RWPE2 (cell line): ENCODE data around the gene KPNB1.

Source experiments
- ATAC-seq: fragments of 200-7000 bp; cut with Tn5 transposase; 3 replicates; pipeline ENCODE4 v1.9.1; 2021; ENCODE audit warnings: low read depth
- DNase-seq: peaks from one replicate; pipeline ENCODE4 v3.0.0-alpha.2; 2020; ENCODE audit warnings: low spot score
- H3K27ac ChIP-seq: fragments of 450-650 bp; 2 replicates; pipeline ENCODE4 v1.5.1; 2017; ENCODE audit warnings: mild to moderate bottlenecking; ENCODE audit not compliant: poor library complexity, severe bottlenecking
- H3K27me3 ChIP-seq: fragments of 250-450 bp; sonication (Bioruptor Pico); 2 replicates; pipeline ENCODE4 v1.5.1; 2021; ENCODE audit warnings: mild to moderate bottlenecking, moderate library complexity; ENCODE audit not compliant: insufficient read depth, poor library complexity, severe bottlenecking
- H3K36me3 ChIP-seq: fragments of 250-450 bp; sonication (Bioruptor Pico); 2 replicates; pipeline ENCODE4 v1.5.1; 2020; ENCODE audit warnings: low read depth, mild to moderate bottlenecking, moderate library complexity
- H3K4me1 ChIP-seq: fragments of 250-450 bp; sonication (Bioruptor Pico); 2 replicates; pipeline ENCODE4 v1.5.1; 2021; ENCODE audit warnings: mild to moderate bottlenecking, moderate library complexity; ENCODE audit not compliant: insufficient read depth, poor library complexity, severe bottlenecking
- H3K4me3 ChIP-seq: fragments of 250-450 bp; sonication (Bioruptor Pico); 2 replicates; pipeline ENCODE4 v1.5.1; 2021; ENCODE audit warnings: mild to moderate bottlenecking, moderate library complexity; ENCODE audit not compliant: severe bottlenecking
- H3K9me3 ChIP-seq: fragments of 250-450 bp; sonication (Bioruptor Pico); 2 replicates; pipeline ENCODE4 v1.5.1; 2021; ENCODE audit warnings: mild to moderate bottlenecking, moderate library complexity; ENCODE audit not compliant: severe bottlenecking
- TF ChIP-seq, protein P1 (sequence below): fragments of 450-650 bp; IDR thresholded peaks from one replicate; pipeline ENCODE4 v1.5.1; 2017; ENCODE audit warnings: mild to moderate bottlenecking, moderate library complexity; ENCODE audit not compliant: poor library complexity, severe bottlenecking

The KPNB1 gene

DNA sequence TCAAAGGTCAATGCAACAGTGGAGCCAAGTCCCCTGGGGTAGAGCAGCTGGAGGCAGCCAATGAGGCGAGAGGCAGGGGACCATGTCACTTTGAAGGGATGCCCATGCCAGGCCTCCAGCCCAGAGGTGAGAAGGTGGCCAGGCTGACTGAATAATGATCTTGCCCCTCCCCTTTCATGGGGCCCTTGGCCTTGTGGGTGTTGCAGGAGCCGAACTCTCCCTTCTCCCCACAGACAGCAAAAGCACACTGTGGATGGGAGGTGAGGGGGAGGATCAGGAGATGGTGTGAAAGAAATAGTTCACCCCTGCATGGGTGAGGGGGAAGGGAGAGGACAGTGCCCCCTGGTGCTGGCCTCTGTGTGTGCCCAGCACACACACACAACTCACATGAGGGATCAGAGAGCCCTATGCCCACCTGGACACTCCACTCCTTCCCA, 67.6 kb downstream of the KPNB1 start:
- Histone ChIP-seq H3K27me3 (peaks cover 18% of the 10 kb centered on the region), H3K4me3 (no peak overlapping the region), H3K36me3 (no peaks in the 10 kb centered on the region), H3K27ac (no peak overlapping the region), H3K4me1 (peaks cover 9% of the 10 kb centered on the region), H3K9me3 (no peaks in the 10 kb centered on the region)
- TF ChIP-seq, protein P1, sequence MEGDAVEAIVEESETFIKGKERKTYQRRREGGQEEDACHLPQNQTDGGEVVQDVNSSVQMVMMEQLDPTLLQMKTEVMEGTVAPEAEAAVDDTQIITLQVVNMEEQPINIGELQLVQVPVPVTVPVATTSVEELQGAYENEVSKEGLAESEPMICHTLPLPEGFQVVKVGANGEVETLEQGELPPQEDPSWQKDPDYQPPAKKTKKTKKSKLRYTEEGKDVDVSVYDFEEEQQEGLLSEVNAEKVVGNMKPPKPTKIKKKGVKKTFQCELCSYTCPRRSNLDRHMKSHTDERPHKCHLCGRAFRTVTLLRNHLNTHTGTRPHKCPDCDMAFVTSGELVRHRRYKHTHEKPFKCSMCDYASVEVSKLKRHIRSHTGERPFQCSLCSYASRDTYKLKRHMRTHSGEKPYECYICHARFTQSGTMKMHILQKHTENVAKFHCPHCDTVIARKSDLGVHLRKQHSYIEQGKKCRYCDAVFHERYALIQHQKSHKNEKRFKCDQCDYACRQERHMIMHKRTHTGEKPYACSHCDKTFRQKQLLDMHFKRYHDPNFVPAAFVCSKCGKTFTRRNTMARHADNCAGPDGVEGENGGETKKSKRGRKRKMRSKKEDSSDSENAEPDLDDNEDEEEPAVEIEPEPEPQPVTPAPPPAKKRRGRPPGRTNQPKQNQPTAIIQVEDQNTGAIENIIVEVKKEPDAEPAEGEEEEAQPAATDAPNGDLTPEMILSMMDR: no peak
- no peak for DNase-seq
- ATAC-seq: no peak

DNA sequence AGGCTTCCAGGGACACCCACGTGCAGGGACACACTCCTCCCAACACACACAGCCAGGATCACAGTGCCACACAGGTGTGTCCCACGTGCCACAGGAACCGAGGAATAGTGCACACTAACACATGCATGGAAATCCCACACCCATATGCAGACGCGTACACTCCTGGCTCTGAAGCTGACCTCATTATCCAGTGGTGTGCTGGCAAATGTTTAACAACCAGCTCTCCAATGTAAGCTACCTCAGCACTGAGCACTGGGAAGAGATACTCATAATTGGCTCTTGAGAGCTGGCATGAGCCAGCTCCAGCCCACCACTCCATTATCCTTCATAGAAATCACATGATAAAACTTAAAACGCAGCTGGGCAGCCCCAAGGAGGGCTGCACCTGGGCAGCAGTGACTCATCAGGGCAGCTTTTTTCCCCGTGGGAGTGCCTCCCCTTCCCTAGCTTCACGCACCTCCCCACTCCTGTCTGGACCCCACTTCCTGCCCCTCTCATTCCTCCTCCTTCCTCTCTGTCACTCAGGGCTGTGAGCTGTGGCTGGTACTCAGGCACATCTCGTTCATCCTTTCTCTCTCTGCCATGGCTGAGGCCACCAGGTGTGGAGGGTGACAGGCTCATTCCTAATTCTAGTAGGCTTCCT, 68.4 kb downstream of the KPNB1 start:
- Histone ChIP-seq H3K27me3 (peaks cover 18% of the 10 kb centered on the region), H3K4me3 (no peak overlapping the region), H3K4me1 (peaks cover 9% of the 10 kb centered on the region), H3K36me3 (no peaks in the 10 kb centered on the region), H3K9me3 (no peaks in the 10 kb centered on the region), H3K27ac (no peak overlapping the region)
- DNase-seq (no peak), ATAC-seq (no peak)
- TF ChIP-seq, protein P1: no peak

DNA sequence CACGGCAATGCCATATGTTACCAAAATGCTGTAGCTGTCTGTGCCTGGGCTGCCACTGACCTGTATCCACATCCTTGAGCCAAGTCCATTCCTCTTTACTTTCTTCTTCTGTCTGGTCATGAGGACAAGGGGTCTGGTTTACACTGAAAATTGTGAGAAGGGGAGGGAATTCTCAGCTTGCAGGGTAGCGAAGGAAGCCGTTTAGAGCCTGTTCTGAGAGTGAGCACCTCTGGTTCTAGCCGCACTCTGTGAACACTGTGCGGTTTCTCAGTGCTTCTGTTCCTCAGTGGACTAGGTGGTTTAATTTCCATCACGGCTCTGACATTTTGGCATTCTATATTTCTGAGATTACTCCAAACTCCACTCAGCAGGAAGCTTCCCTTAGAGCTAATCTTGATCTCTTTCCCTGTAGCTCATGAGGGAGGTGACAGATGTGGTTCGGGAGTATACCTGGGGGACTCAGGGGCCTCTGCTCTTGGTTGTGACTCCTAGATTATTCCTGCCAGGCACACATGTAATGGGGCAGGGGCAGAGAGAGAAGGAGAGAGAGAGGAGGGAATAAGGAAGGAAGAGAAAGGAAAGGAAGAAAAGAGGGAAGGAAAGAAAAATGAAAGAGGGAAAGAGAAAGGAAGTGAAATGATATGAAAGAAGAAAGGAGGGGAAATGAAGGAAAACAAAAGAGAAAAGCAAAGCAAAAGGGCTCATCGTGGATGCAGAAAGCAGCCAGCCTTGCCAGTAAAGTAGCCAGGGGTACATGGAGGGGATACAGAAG, 69.1 kb downstream of the KPNB1 start:
- H3K36me3 ChIP-seq: no peaks in the 10 kb centered on the region
- no peak overlapping the region for H3K4me3 ChIP-seq
- ATAC-seq (no peak), DNase-seq (no peak)
- TF ChIP-seq, protein P1: no peak
- no peak overlapping the region for H3K27ac ChIP-seq
- H3K9me3 ChIP-seq: no peaks in the 10 kb centered on the region
- peaks cover 12% of the 10 kb centered on the region for H3K27me3 ChIP-seq
- peaks cover 9% of the 10 kb centered on the region for H3K4me1 ChIP-seq

DNA sequence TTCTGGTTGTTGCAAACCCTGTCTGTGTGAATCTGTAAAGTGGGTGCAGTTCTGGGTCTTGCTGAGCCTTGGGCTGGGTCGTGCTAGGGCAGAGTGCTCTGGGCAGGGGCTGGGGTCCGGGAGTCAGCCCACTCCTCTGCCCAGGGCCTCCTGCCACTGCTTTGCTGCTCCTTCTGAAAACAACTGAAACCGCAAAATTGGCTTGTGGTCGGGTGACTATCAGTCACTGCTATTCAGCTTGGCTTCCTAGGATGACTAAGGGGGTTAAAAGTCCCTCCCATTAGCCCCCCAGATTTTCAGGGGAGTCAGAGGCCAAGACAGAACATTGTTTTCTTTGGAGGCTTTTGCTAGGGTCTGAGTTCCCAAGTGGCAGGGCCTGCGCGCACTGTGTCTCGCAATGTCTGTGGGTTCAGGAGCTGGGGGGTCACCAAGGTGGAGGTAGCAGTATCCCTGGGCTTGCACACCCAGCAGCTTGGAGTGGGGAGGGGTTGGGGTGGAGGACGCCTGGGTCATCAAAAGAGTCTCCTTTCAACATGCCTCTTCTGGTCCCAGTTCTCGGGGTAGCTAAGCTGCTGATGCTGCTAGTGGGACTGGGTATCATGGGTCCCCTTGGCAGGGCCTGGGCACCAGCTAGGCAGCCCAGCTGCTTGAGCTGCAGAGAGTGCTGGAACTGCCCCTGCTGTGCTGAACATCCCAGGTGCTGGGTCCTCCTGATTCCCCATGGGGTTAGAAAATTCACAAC, 69.9 kb downstream of the KPNB1 start:
- DNase-seq (no peak), ATAC-seq (peak; percentile 62)
- TF ChIP-seq, protein P1: no peak
- Histone ChIP-seq H3K27ac (no peak overlapping the region), H3K4me3 (no peak overlapping the region), H3K27me3 (peaks cover 10% of the 10 kb centered on the region), H3K4me1 (peaks cover 9% of the 10 kb centered on the region), H3K9me3 (no peaks in the 10 kb centered on the region), H3K36me3 (no peaks in the 10 kb centered on the region)
